SH-SY5Y (cell line): ENCODE results near the gene C7orf33.

ENCODE experiments used
- GATA2 ChIP-seq: IDR thresholded peaks from 2 replicates; pipeline ENCODE4 v1.6.1; 2011; ENCODE audit warnings: mild to moderate bottlenecking, low read depth, low read length
- GATA3 ChIP-seq: IDR thresholded peaks from 2 replicates; pipeline ENCODE4 v1.6.1; 2011; ENCODE audit warnings: low read depth, mild to moderate bottlenecking, low read length, moderate library complexity

DNA sequence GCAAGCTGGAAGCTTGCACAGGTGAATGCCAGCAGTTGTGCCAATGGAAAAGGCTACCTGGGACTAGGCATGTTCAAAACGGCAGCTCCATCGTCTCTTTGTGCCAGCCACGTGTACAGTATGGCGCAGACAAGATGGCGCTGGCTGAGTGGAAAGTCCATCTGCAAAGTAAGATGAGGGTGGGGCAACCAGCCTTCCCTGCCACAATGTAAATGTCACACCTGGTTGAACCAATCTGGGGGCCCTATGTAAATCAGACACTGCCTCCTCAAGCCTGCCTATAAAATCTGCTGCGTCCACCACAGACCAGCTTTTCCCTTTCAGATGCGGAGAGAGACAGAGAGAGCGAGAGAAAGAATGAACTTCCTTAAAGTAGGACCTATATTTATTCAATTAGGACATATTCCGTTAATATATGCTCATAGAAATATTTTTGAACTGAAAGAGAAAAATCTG lies 18.5 kb upstream of the C7orf33 start:
- no peak for TF ChIP-seq GATA3
- TF ChIP-seq GATA2 = no peak
